H1 (cell line): Measurements from ENCODE around the gene ANKRD11. TPM values are rescaled to one million over a fixed set of nuclear protein-coding genes. Genes with fewer than 3 reads are reported as not detected.

Experiments
- CEBPB ChIP-seq: IDR thresholded peaks from 2 replicates; pipeline ENCODE4 v1.6.1; 2012; ENCODE audit warnings: low read depth, low read length
- CREB1 ChIP-seq: IDR thresholded peaks from 2 replicates; pipeline ENCODE4 v1.6.1; 2012; ENCODE audit warnings: inconsistent platforms
- EZH2 ChIP-seq: fragments of 200-600 bp; sonication (generic); IDR thresholded peaks from 2 replicates; pipeline ENCODE4 v1.7.1; 2012; ENCODE audit warnings: low read depth, mild to moderate bottlenecking, moderate library complexity, low read length, inconsistent platforms; ENCODE audit not compliant: severe bottlenecking
- HDAC6 ChIP-seq: IDR thresholded peaks from one replicate; pipeline ENCODE4 v1.7.1; 2012; ENCODE audit warnings: low read depth, mild to moderate bottlenecking, inconsistent platforms, low read length, moderate library complexity
- KDM4A ChIP-seq: IDR thresholded peaks from one replicate; pipeline ENCODE4 v1.7.1; 2012; ENCODE audit warnings: low read depth, mild to moderate bottlenecking, moderate library complexity, low read length, inconsistent platforms; ENCODE audit not compliant: severe bottlenecking
- KDM5A ChIP-seq: fragments of 200-600 bp; IDR thresholded peaks from 2 replicates; pipeline ENCODE4 v1.7.1; 2012; ENCODE audit warnings: mild to moderate bottlenecking, low read length, inconsistent platforms, mixed read lengths
- MAFK ChIP-seq: IDR thresholded peaks from 2 replicates; pipeline ENCODE4 v1.6.1; 2012; ENCODE audit warnings: low read depth, mild to moderate bottlenecking, improper control_type of control experiment, low read length
- NRF1 ChIP-seq: IDR thresholded peaks from 2 replicates; pipeline ENCODE4 v1.6.1; 2011; ENCODE audit warnings: mild to moderate bottlenecking, low read depth, low read length, improper control_type of control experiment
- PHF8 ChIP-seq: fragments of 200-600 bp; sonication (generic); conservative IDR thresholded peaks from 2 replicates; pipeline ENCODE4 v1.7.1; 2012; ENCODE audit warnings: low read depth, mild to moderate bottlenecking, inconsistent platforms, low read length, moderate library complexity
- RXRA ChIP-seq: IDR thresholded peaks from 2 replicates; pipeline ENCODE4 v1.6.1; 2011; ENCODE audit warnings: low read depth, mild to moderate bottlenecking, low read length, moderate library complexity; ENCODE audit not compliant: insufficient read depth
- SUZ12 ChIP-seq: fragments of 200-600 bp; sonication (generic); IDR thresholded peaks from 2 replicates; pipeline ENCODE4 v1.6.1; 2012; ENCODE audit warnings: mild to moderate bottlenecking, inconsistent platforms, low read length, moderate library complexity, mixed read lengths
- TAF1 ChIP-seq: IDR thresholded peaks from 2 replicates; pipeline ENCODE4 v1.6.1; 2011; ENCODE audit warnings: mild to moderate bottlenecking, low read depth, low read length
- TAF7 ChIP-seq: optimal IDR thresholded peaks from 2 replicates; pipeline ENCODE3; 2011; ENCODE audit warnings: low read depth, mild to moderate bottlenecking, inconsistent platforms, low read length, moderate library complexity, borderline replicate concordance
- TCF12 ChIP-seq: IDR thresholded peaks from 2 replicates; pipeline ENCODE4 v1.6.1; 2011; ENCODE audit warnings: low read depth, mild to moderate bottlenecking, low read length
- polyA plus RNA-seq, 7 experiments: library from polyadenylated mRNA; depleted of rRNA in 3 of 7; stranded (reverse) in 5 of 7; unstranded in 2 of 7; fragments of >200 nt in 5 of 7; fragments of 200-250 nt in 2 of 7; gene quantifications; 1 replicate in 5 of 7; 2 replicates in 1 of 7; 4 replicates in 1 of 7; pipeline versions ENCODE4 v1.2.1 to v1.2.3, GENCODE V29; 2011 to 2013; ENCODE audit warnings: missing spikeins in 2 of 7, mixed read lengths in 2 of 7
- total RNA-seq: library from RNA; stranded (reverse); fragmentation: NEBNext Ultra II Directional; extraction: Animal tissue kit (Norgen Biotek cat#: 25700); gene quantifications from 2 replicates; pipeline ENCODE4 v1.2.1, GENCODE V29; 2021
- TF ChIP-seq, protein P1 (sequence below): IDR thresholded peaks from 2 replicates; pipeline ENCODE4 v1.6.1; 2012; ENCODE audit warnings: low read length, inconsistent platforms

The ANKRD11 gene
- total and polyA plus RNA-seq, 2 of the 8 experiments (the other 6 are each of a cell fraction or from before 2014, with no cell fraction given) = 46.5 to 142 TPM

DNA sequence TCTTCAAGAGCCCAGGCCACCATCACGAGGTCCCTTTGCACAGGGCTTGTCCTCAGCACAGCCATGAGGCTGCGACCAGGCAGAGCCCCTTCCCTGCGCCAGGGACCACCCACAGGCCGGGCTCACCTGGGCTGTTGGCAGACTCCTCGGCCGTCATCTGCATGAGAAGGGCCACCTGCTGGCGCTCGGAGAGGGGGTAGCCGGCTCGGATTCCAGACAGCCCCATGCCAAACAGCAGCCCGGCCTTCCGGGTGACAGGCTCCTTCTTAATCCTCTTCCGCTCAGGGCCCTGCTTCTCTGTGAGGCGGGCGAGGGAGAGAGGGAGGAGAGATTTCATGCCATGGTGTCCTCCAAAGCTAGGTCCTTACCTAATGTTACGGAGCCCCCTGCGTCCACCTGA is 199.5 kb downstream of the ANKRD11 start (continued):
- TF ChIP-seq KDM5A (no peak), CREB1 (0 out of 2 replicates have a peak, but pooled peaks have one; percentile 13), TAF7 (no peak), NRF1 (no peak), EZH2 (no peak), PHF8 (no peak), HDAC6 (no peak), RXRA (0 out of 2 replicates have a peak, but pooled peaks have one; percentile 69), TAF1 (0 out of 2 replicates have a peak, but pooled peaks have one; percentile 49), MAFK (no peak), SUZ12 (no peak), TCF12 (peak; percentile 98), CEBPB (no peak), KDM4A (no peak)
- TF ChIP-seq, protein P1, sequence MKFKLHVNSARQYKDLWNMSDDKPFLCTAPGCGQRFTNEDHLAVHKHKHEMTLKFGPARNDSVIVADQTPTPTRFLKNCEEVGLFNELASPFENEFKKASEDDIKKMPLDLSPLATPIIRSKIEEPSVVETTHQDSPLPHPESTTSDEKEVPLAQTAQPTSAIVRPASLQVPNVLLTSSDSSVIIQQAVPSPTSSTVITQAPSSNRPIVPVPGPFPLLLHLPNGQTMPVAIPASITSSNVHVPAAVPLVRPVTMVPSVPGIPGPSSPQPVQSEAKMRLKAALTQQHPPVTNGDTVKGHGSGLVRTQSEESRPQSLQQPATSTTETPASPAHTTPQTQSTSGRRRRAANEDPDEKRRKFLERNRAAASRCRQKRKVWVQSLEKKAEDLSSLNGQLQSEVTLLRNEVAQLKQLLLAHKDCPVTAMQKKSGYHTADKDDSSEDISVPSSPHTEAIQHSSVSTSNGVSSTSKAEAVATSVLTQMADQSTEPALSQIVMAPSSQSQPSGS = peak; percentile 43; the same call in 1 of the 2 replicates
